ENCODE measurements around the gene C8B.

Gene C8B

GRCh38 chr1:56931686-56932085 lies 34.1 kb downstream of the C8B start:
- no peak for DNase-seq (ENCODE audit: low read depth in 2 of 2)

GRCh38 chr1:56931211-56931610 lies 34.6 kb downstream of the C8B start:
- DNase-seq (ENCODE audit: low read depth in 2 of 2) = no peak

GRCh38 chr1:56929492-56929891 lies 36.3 kb downstream of the C8B start:
- no peak for DNase-seq (ENCODE audit: low read depth in 2 of 2)

DNA sequence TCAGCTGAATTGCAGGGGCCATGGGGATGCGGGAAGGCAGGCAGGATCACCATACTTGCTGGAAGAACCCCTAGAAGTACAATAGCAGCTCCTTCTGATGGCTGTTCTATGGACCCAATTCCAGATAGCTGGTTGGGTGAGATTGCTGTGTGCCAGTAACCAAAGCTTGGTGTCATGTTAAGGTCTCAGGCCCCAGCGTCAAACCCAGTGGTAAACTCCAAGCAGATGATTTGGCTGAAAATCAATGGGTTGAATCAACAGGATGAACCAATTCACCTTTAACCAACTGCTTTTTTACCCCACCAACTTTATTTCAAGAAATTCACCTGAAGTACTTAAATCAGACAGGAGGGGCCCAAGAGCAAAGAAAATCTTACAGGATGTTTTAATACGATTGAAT lies 37.8 kb downstream of the C8B start:
- DNase-seq (ENCODE audit: low read depth in 2 of 2) = no peak

GRCh38 chr1:56927171-56927570 lies 38.6 kb downstream of the C8B start:
- DNase-seq (ENCODE audit: low read depth in 2 of 2) = no peak

- no peak for DNase-seq (ENCODE audit: low read depth in 2 of 2)
Measured at GRCh38 chr1:56925193-56925592, 40.6 kb downstream of the C8B start.

DNA sequence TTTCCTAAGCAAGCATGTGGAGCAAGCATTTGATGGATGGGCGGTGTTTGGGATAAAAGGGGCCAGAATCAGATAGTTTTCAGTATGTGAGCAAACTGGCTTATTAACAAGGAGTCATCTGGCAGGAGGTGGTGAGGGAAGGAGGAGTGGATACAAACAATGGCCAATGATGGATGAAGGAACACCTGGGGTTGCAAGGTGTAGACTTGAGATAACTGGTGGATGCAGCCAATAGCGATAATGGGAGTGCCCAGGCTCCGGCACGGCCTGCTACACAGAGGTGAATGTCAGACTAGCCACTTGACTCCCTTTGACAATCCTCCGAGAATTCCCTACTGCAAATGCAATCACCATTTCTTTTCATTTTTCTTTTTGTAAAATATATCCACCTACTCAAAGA lies 41.7 kb downstream of the C8B start:
- no peak for DNase-seq (ENCODE audit: low read depth in 2 of 2)

DNA sequence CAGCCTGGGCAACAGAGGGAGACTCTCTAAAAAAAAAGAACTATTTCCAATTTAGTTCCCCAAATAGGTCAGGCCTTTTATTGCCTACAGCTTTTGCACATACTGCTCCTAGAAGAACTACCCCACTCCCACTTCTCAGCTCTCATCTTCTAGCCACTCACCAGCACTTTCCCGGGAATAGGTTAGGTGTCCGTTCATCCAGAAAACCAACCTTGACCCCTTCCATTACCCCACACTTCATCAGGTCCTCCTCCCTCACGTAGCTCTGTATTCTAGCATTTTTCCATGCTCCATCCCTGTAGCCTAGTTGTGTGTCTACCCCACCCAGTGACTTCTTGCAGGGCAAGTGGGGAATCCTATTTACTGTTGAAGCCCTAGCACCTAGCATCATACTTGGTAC lies 42.6 kb downstream of the C8B start:
- DNase-seq (ENCODE audit: low read depth in 2 of 2) = no peak

DNA sequence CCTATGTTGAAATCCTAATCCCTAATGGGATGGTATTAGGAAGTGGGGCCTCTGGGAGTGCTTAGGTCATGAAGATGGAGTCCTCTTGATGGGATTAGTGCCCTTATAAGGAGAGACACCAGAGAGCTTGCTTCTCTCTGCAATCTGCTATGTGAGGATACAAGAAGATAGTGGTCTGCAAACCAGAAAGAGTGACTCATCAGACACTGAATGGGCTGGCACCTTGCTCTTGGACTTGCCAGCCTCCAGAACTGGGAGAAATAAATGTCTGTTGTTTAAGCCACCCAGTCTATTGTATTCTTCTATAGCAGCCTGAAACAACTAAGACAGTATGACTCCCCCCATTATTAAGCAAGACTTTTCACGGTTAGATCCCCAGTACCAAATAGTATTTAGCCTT lies 43.3 kb downstream of the C8B start:
- DNase-seq (ENCODE audit: low read depth in 2 of 2) = no peak

DNA sequence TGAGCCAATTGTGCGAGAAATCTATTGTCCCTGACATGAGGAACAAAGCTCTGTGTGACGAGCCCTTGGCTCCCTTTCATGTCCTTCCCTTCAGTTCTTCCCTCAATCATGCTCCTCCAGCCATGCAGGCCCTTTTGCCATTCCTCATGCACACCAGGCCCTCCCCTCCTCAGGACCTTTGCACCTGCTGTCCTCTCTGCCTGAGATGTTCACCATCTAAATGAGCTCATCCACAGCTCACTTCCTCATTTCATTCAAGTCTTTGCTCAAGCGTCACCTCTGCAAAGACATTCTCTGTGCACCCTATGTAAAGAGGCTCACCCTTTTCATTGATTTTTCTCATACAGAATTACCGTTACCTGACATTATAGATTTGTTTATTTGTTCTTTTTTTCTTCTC lies 43.7 kb downstream of the C8B start:
- DNase-seq (ENCODE audit: low read depth in 2 of 2) = no peak

DNA sequence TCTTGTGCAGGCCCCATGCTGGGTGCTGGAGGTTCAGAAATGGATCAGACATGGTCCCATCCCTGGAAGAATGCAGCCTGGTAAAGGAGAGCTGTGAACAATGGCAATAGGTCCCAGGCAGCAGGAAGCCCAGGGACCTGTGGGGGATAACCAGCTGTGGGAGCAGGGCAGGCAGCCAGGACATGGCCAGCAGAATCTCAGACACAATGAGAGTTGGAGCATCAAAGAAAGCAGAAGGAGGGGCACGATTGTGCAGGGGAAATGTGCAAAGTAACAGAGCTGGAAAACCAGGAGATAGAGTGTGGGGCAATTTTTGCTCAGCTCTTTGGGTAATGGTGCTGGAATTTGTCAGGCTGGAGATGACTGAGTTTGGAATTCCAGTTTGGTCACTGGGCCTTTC lies 44.3 kb downstream of the C8B start:
- no peak for DNase-seq (ENCODE audit: low read depth in 2 of 2)

DNA sequence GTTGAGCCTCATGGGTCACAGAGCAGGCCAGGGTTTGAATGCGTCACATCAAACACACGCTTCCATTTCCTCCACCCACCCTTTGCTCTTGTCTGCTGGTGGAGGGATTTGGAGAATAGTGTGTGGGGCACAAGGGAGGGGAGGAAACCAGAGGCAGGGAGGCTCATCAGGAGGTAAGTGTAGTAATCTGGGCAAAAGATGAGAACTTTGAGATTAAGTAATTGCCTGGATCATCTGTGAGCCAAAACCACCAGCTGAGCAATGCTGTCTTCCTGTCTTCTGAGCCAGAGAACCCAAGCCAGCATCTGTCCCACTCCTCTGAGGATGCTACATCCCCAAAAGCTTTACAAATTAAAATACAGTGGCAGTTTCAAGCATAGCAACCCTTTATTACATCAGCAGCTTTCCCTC lies 45.2 kb downstream of the C8B start:
- no peak for DNase-seq (ENCODE audit: low read depth in 2 of 2)

DNA sequence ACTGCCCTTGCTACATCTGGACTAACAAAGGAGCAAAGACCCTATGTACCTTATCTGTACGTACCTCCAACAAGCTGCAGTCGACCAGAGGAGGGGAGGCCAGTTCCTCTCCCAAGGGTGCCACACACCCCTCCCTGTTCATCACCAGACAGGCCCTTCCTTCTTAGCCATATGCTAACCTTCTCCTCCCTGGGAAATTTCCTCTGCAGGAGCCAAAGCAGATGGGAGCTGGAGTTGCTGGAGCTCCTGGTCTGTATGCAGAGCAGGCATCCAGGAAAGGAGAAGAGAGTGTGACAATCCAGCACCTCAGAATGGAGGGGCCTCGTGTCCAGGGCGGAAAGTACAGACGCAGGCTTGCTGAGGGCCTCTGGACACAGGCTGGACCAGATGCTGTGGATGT lies 48.5 kb downstream of the C8B start:
- no peak for DNase-seq (ENCODE audit: low read depth in 2 of 2)

DNA sequence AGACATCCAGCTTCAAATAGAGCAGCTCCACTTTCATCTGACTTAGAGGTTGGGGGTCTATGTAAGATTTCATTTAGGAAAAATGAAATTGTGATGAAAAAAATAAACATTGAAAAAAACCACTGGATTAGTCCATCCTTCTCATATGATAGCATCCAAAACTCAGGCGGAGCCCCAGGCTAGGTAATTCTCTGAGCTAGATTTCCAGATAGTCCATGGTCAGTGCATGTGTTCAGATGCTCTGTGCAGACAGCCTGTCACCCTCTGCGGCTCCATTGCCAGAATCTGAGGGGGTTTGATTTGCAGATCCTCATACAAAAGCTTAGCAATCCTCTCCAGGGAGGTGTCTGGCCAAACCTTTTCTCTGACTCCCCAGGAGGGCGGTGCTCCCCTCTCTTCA lies 49.2 kb downstream of the C8B start:
- DNase-seq (ENCODE audit: low read depth in 2 of 2) = no peak

DNA sequence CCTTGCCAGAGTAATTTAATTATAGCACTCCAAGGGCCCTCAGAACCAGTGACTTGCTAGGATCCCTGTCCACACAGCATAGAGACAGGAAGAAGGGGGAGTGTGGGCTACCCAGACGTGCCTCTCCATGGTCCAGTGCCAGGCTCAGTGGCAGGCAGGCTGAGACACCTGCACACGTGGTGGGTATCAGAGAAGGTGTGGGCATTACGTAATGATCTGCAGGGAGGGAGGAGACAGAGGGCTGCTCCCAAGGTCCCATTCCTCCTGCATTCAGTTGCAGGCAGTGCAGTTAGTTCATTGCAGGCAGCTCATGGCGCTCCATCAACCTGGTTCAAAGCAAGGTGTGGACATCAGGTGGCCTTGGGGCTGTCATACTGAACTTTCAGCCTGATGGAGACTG lies 49.9 kb downstream of the C8B start:
- no peak for DNase-seq (ENCODE audit: low read depth in 2 of 2)

DNA sequence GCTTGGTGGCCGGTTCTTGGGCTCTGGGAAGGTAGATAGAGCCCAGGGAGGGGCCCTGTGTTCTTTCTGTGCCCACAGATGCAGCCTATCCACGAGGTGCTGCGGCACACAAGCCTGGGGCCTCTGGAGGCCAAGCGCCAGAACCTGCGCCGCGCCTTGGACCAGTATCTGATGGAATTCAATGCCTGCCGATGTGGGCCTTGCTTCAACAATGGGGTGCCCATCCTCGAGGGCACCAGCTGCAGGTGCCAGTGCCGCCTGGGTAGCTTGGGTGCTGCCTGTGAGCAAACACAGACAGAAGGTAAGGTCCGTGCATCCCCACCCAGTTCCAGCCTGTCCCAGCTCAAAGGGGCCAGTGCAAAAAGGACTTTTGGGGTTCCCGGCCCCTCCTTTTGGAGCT lies 53.5 kb downstream of the C8B start:
- DNase-seq (ENCODE audit: low read depth in 2 of 2) = no peak

GRCh38 chr1:56911098-56911938 lies 54.5 kb downstream of the C8B start:
- no peak for DNase-seq (ENCODE audit: low read depth in 2 of 2)

GRCh38 chr1:56910441-56910985 lies 55.3 kb downstream of the C8B start:
- no peak for DNase-seq (ENCODE audit: low read depth in 2 of 2)

DNA sequence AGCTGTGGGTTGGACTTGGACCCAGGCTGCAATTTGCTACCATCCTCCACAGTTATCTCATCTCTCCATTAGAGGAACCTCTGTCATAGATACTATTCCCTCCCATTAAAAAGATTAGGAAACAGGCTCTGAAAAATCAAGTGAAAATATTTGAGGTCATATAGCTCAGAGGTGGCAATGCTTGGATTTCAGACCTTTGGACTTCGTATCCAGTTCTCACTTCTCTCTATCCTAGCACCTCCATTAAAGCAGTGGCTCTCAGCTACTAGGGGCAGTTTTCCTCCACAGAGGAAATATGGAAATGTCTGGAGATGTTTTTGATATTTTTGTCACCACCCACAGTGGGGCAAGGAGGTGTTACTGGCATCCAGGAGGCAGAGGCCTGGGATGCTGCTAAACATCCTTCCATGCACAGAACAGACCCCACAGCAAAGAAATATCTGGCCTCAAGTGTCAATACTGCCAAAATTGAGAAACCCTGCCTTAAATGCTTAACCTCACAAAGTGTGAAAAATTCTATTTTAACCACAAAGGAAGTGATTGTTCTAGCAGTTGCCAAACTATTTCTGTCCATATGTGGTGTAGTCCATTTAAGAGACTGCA lies 57.1 kb downstream of the C8B start:
- DNase-seq (ENCODE audit: low read depth in 2 of 2) = no peak

GRCh38 chr1:56905667-56906066 lies 60.1 kb downstream of the C8B start:
- DNase-seq (ENCODE audit: low read depth in 2 of 2) = no peak

- no peak for DNase-seq (ENCODE audit: low read depth in 2 of 2)
Measured at GRCh38 chr1:56904663-56905397, 61.0 kb downstream of the C8B start.

- no peak for DNase-seq (ENCODE audit: low read depth in 2 of 2)
Measured at GRCh38 chr1:56903778-56904177, 62.0 kb downstream of the C8B start.

DNA sequence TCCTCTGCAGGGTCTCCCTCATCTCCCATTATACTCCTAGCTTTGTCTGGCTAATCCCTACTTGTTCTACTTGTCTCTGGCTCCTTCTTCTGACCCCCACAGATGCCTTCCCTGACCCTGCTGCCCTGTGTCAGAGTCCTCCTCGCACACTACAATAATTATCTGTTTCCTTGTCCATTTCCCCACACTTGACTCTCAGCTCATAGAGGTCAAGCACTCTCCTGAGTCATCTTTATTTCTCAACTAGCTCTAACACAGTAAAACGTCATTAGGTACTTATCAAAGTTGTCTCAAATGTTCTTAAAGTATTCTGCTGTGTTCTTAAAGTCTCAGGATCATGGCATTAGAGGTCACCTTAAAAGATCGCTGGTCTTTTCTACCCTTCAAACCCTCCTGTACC lies 64.1 kb downstream of the C8B start:
- DNase-seq (ENCODE audit: low read depth in 2 of 2) = no peak
